ENCODE measurements around the gene CSMD2. TPM values are rescaled to one million over a fixed set of nuclear protein-coding genes. Genes with fewer than 3 reads are reported as not detected.

Gene CSMD2
- total RNA-seq, 2 donors from 2014 or later: not detected

DNA sequence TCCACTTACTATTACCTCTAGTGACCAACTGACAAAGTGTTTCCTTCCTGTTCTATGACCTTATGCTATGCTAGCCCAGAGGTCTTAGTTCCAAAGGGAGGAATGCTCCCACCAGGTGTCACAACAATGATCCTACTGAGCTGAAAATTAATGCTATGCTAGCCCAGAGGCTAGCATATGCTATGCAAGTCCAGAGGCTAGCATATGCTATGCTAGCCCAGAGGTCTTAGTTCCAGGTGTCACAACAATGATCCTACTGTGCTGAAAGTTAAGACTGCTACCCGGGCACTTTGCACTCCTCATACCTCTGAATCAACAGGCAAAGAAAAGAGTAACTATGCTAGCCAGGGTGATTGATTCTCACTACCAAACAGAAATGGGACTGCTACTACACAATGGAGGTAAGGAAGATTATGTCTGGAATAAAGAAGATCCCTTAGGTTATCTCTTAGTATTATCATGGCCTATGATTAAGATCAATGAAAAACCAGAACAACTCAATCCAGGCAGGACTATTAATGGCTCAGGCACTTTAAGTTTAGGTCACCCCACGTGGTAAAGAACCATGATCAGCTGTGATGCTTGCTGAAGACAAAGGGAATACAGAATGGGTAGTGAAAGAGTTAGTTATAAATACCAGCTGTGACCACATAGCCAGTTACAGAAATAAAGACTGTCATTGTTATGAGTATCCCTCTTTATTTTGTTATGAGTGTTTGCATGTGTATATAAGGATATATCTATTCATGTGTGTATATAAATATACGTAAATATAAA lies 114.1 kb downstream of the CSMD2 start:
- Mint-ChIP-seq H3K4me3 (no peak overlapping the region), H3K27ac (no peak overlapping the region), H3K27me3 (peaks cover 6% of the 10 kb centered on the region), H3K36me3 (ENCODE audit: low read depth) (no peaks in the 10 kb centered on the region), H3K4me1 (no peaks in the 10 kb centered on the region)
- ATAC-seq (no peak), DNase-seq (no peak)
- no peaks in the 10 kb centered on the region for H3K9me3 ChIP-seq (ENCODE audit: control insufficient read depth, low read length, poor library complexity, severe bottlenecking)

DNA sequence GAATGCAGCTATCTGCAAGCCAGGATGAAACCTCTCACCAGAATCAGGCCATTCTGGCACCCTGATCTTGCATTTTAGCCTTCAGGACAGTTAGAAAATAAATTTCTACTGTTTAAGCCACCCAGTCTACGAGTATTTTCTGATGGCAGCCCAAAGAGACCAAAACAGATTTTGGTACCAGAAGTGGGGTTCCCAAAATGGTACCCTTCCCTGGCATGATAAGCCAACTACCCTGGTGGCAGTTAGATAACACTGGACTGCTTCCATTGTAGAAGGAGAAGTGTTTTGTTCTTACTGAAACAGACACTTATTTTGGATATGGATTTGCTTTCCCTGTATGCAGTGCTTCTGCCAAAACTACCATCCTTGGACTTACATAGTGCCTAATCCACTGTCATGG lies 115.0 kb downstream of the CSMD2 start:
- DNase-seq (no peak), ATAC-seq (no peak)
- H3K27ac Mint-ChIP-seq: no peak overlapping the region
- no peaks in the 10 kb centered on the region for H3K9me3 ChIP-seq (ENCODE audit: control insufficient read depth, low read length, poor library complexity, severe bottlenecking)
- H3K4me1 Mint-ChIP-seq: no peaks in the 10 kb centered on the region
- H3K27me3 Mint-ChIP-seq: peaks cover 6% of the 10 kb centered on the region
- no peak overlapping the region for H3K4me3 Mint-ChIP-seq
- no peaks in the 10 kb centered on the region for H3K36me3 Mint-ChIP-seq (ENCODE audit: low read depth)

DNA sequence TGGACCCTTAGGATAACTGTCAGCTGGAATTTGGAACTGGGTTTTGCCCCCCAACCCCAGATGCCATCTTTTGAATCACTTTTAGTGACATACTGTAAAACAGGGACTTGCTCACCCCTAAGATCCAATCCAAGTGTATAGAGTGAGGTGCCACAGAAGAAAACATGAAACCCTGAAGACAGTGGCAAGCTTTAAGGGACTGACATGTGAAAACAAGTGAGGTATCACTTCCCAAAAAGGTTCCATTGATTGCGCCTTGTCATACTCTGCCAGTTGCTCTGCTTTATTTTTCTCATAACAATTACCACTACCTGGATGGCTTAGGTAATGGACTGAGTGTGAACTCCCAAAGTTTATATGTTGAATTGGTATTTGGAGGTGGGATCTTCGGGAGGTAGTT lies 115.6 kb downstream of the CSMD2 start:
- Mint-ChIP-seq H3K4me3 (no peak overlapping the region), H3K27ac (no peak overlapping the region), H3K36me3 (ENCODE audit: low read depth) (no peaks in the 10 kb centered on the region), H3K4me1 (no peaks in the 10 kb centered on the region), H3K27me3 (peaks cover 6% of the 10 kb centered on the region)
- H3K9me3 ChIP-seq (ENCODE audit: control insufficient read depth, low read length, poor library complexity, severe bottlenecking): no peaks in the 10 kb centered on the region
- DNase-seq: no peak
- ATAC-seq: no peak

DNA sequence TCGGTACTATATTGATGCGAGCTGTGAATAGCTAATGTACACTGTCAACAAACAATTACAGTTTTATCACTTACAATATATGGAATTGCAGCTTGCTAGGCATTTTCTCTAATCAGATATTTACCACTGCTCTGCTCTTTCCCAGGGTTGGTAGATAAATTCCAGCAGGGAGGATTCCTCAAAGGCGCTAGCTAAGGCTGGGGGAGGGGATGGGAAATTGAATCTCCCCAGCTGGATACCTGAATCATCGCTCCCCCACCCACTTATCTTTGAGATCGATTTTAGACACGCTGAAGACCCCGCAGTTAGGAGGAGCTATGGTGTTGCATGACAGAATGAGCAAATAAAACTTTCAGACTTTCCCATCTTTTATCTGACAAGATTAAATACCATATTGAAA lies 127.2 kb downstream of the CSMD2 start:
- Mint-ChIP-seq H3K4me1 (no peaks in the 10 kb centered on the region), H3K27ac (no peak overlapping the region), H3K4me3 (no peak overlapping the region), H3K36me3 (ENCODE audit: low read depth) (no peaks in the 10 kb centered on the region), H3K27me3 (peaks cover 27% of the 10 kb centered on the region)
- ATAC-seq (no peak), DNase-seq (no peak)
- H3K9me3 ChIP-seq (ENCODE audit: control insufficient read depth, low read length, poor library complexity, severe bottlenecking): no peaks in the 10 kb centered on the region

DNA sequence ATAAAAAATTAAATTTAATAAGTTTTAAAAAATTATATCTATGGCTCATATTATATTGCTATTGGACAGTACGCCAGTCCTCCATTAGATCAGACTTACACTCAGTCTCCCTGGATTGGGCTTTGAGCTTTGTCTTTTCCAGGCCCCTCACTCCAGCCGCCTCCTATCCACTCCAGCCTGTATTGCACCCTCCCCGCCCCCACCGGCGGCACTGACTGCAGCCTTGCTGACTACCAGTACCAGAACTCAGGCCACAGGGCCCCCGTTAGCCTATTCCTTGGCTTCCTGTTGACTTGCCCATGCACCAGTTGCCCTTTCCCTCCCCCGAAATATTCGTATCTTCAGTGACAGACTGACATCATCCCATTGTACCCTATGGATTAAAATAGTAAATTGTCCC lies 127.9 kb downstream of the CSMD2 start:
- Mint-ChIP-seq H3K27me3 (peaks cover 34% of the 10 kb centered on the region), H3K4me1 (no peaks in the 10 kb centered on the region), H3K27ac (no peak overlapping the region), H3K4me3 (no peak overlapping the region), H3K36me3 (ENCODE audit: low read depth) (no peaks in the 10 kb centered on the region)
- ATAC-seq: no peak
- DNase-seq: no peak
- H3K9me3 ChIP-seq (ENCODE audit: control insufficient read depth, low read length, poor library complexity, severe bottlenecking): no peaks in the 10 kb centered on the region

DNA sequence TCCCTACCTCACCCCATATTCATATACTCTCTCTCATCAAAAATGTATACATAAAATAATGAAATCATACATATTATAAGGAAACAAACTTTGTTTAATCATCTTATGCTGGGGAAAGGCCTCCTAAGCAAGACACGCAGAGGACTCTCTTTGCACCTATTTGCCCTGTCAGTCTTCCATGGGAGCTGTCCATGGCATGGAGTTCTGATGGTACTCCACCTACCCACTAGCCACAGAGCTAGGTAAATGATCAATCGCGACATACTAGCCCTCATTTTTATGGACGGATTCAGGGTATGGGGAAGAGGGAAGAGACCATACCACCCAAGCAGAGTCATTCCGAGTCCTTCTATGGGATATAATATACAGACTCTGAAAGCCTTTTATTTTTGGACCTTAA lies 131.0 kb downstream of the CSMD2 start:
- DNase-seq (no peak), ATAC-seq (no peak)
- H3K27me3 Mint-ChIP-seq: peaks cover 51% of the 10 kb centered on the region
- no peak overlapping the region for H3K27ac Mint-ChIP-seq
- no peaks in the 10 kb centered on the region for H3K9me3 ChIP-seq (ENCODE audit: control insufficient read depth, low read length, poor library complexity, severe bottlenecking)
- peaks cover 3% of the 10 kb centered on the region for H3K4me1 Mint-ChIP-seq
- H3K4me3 Mint-ChIP-seq: no peak overlapping the region
- no peaks in the 10 kb centered on the region for H3K36me3 Mint-ChIP-seq (ENCODE audit: low read depth)

DNA sequence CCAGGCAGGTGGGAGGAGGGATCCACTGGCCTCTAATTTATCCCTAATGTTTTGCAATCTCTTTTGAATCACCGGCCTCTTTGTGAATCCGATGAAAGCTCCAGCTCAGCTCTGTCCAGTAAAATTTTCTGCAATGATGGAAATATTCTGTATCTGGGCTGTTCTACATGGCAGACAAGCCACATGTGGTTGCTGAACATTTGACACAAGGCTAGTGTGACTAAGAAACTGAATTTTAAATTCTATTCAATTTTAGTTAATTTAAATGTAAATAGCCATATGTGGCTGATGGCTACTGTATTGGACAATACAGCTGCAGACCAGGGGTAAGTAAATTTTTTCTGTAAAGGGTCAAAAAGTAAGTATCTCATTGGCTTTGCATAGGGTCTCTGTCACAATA lies 135.1 kb downstream of the CSMD2 start:
- H3K36me3 Mint-ChIP-seq (ENCODE audit: low read depth): no peaks in the 10 kb centered on the region
- DNase-seq (no peak), ATAC-seq (no peak)
- no peaks in the 10 kb centered on the region for H3K9me3 ChIP-seq (ENCODE audit: control insufficient read depth, low read length, poor library complexity, severe bottlenecking)
- peaks cover 5% of the 10 kb centered on the region for H3K4me1 Mint-ChIP-seq
- no peak overlapping the region for H3K4me3 Mint-ChIP-seq
- peak overlapping the region; percentile 67 for H3K27ac Mint-ChIP-seq
- H3K27me3 Mint-ChIP-seq: peaks cover 68% of the 10 kb centered on the region

DNA sequence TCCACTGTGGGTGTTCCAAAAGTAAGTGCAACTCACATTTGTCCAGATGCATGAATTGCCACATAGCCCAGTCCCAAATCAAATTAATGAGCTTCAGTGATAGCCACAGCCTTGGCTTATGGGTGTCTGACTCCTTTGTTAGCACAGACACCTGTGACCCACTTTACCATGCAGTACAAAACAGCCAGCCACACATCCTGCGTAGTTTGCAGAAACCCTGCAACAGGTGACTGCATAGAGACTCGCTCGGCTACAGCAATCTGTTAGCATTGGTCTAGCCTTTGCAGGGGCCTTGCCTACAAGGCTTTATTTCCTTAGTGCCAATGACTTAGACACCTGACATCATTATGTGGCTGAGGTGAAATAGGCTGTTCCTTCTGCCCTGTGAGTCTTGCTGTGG lies 135.5 kb downstream of the CSMD2 start:
- Mint-ChIP-seq H3K27ac (peak overlapping the region; percentile 49), H3K4me1 (peaks cover 5% of the 10 kb centered on the region), H3K36me3 (ENCODE audit: low read depth) (no peaks in the 10 kb centered on the region), H3K4me3 (no peak overlapping the region), H3K27me3 (peaks cover 70% of the 10 kb centered on the region)
- ATAC-seq: peak; percentile 95
- H3K9me3 ChIP-seq (ENCODE audit: control insufficient read depth, low read length, poor library complexity, severe bottlenecking): no peaks in the 10 kb centered on the region
- no peak for DNase-seq

DNA sequence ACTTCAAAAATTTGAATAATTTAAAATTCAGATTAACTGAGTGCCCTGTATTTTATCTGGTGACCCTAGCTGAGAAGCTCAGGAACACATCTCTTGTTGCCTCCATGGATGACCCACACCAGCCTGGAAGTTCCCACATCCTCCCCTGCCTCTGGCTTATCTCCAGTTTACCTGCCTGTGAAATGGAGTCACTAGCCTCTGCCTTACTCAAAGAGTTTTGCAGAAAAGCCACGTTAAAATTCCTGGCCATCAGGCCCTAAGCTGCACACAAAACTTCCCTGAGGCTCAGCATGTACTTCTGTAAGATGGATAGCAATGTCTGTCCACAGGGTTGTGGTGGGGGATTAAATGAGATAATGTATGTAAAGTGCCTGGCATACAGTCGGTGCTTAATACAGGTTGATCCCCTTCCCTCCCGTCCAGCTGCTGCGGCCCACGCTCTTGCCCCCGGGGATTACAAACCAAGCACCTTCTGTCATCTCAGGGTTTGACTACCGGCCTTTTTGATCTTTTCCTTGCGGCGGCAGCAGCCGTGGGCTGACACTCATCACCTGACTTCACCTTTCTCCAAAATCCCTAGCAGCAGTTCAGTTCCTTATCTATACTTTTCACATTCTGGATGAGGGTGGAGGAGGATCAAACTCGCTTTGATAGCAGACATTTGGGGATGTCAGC lies 136.5 kb downstream of the CSMD2 start:
- ATAC-seq: no peak
- Mint-ChIP-seq H3K36me3 (ENCODE audit: low read depth) (no peaks in the 10 kb centered on the region), H3K27me3 (peaks cover 67% of the 10 kb centered on the region), H3K27ac (peak overlapping the region; percentile 49), H3K4me3 (no peak overlapping the region), H3K4me1 (peaks cover 5% of the 10 kb centered on the region)
- DNase-seq: no peak
- no peaks in the 10 kb centered on the region for H3K9me3 ChIP-seq (ENCODE audit: control insufficient read depth, low read length, poor library complexity, severe bottlenecking)

DNA sequence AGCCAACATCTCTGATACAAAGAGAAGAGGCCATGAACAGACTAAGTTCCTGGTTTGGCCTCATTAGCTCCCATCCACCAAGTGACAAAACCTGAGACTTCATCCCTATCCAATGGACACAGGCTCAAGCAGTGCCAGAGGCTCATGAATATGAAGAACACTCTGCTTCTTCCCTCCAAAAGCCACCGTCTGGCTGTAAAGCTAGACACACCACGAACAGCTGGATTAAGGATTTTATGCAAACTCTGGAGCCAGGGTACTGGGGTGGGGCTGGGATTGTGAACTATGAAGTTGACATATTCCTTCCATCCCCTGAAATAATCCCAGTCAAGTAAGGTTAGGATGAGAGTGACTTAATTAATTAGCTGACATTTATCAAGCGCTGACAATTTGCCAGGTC lies 139.4 kb downstream of the CSMD2 start:
- H3K4me3 Mint-ChIP-seq: no peak overlapping the region
- peaks cover 5% of the 10 kb centered on the region for H3K4me1 Mint-ChIP-seq
- no peaks in the 10 kb centered on the region for H3K9me3 ChIP-seq (ENCODE audit: control insufficient read depth, low read length, poor library complexity, severe bottlenecking)
- H3K27me3 Mint-ChIP-seq: peaks cover 50% of the 10 kb centered on the region
- no peak for ATAC-seq
- no peaks in the 10 kb centered on the region for H3K36me3 Mint-ChIP-seq (ENCODE audit: low read depth)
- H3K27ac Mint-ChIP-seq: no peak overlapping the region
- DNase-seq: no peak

DNA sequence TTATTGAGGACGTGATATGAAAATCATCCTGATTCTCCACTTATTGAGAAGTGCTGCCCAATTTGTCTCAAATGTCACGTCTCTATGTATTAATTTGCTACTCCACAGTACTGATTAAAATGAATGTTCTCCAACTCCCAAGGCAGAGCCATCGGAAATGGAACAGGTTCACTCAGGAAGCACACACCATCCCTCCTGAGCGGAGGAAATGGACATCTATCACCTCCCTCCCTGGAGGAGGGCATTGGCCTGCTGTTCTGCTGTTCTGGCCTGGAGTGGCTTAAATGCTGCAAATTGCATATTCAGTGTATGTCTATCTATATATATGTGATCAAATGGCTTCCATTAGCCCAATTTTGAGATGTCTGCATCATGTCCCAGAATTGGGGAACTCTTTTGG lies 140.5 kb downstream of the CSMD2 start:
- peaks cover 5% of the 10 kb centered on the region for H3K4me1 Mint-ChIP-seq
- no peak overlapping the region for H3K4me3 Mint-ChIP-seq
- H3K27ac Mint-ChIP-seq: no peak overlapping the region
- no peaks in the 10 kb centered on the region for H3K9me3 ChIP-seq (ENCODE audit: control insufficient read depth, low read length, poor library complexity, severe bottlenecking)
- H3K36me3 Mint-ChIP-seq (ENCODE audit: low read depth): no peaks in the 10 kb centered on the region
- DNase-seq (no peak), ATAC-seq (no peak)
- peaks cover 46% of the 10 kb centered on the region for H3K27me3 Mint-ChIP-seq

DNA sequence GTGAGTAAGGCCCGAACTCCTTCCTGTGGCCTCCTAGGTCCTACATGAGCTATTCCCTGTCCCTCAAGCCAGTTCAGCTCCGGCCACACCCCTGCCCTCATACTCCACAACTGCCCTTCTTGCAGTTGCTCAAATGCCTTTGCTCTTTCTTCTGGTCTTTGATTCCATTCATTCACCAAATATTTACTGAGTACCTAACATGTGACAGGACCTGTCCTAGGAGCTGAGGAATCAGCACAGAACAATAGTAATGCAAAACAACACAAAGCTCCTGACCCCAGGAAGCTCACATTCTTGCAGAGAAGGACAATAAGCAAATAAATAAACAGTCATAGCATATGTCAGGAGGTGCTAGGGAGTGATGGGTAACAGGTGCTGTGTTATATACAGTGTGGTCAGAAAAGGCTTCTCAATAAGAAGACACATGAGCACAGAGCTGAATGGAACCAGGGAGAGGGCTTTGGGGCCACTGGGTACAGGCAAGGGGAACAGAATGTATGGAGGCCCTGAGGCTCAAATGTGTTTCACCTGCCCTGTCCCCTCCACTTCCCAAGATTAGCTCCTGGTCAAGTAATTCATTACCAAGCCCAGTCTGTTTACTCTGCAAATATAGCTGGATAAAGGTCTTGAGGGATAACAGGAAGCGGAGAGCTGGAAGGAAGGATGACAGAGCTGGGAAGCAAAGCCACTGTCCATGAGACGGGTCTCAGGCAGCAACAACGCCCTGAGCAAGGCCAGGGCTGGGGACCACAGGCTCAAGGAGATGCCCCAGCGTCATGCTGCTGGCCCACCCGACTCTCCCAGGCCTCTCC lies 145.1 kb downstream of the CSMD2 start:
- H3K4me3 Mint-ChIP-seq: no peak overlapping the region
- no peak for ATAC-seq
- H3K36me3 Mint-ChIP-seq (ENCODE audit: low read depth): no peaks in the 10 kb centered on the region

DNA sequence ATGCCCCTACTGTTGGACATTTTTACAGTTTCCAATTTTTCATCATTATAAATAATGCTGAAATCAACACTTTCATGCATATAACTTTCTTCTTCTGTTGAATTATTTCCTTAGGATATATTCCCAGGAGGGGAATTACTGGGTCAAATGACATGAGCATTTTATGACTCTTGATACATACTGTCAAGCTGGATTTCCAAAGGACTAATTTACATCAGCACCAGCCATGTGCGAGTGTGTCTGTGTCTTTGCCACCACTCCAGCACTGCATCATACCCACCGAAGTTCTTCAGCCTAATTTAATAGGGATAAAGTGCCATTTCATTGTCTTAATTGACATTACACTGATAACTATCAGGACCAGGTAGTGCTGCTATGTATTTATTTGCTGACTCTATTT lies 146.7 kb downstream of the CSMD2 start:
- Mint-ChIP-seq H3K36me3 (ENCODE audit: low read depth) (no peaks in the 10 kb centered on the region), H3K4me1 (no peaks in the 10 kb centered on the region), H3K27me3 (peaks cover 27% of the 10 kb centered on the region), H3K4me3 (no peak overlapping the region), H3K27ac (no peak overlapping the region)
- H3K9me3 ChIP-seq (ENCODE audit: control insufficient read depth, low read length, poor library complexity, severe bottlenecking): no peaks in the 10 kb centered on the region
- no peak for ATAC-seq
- DNase-seq: no peak

More for the DNA sequence above, 145.1 kb downstream of the CSMD2 start:
- H3K27ac Mint-ChIP-seq: no peak overlapping the region
- H3K4me1 Mint-ChIP-seq: no peaks in the 10 kb centered on the region
- peaks cover 30% of the 10 kb centered on the region for H3K27me3 Mint-ChIP-seq
- no peak for DNase-seq
- no peaks in the 10 kb centered on the region for H3K9me3 ChIP-seq (ENCODE audit: control insufficient read depth, low read length, poor library complexity, severe bottlenecking)

Data from T-helper 17 cell (primary cell).